Liver (tissue), 9 donors: ENCODE data around the gene WNT7B. TPM values are rescaled to one million over a fixed set of nuclear protein-coding genes. Genes with fewer than 3 reads are reported as not detected.

Experiments
- DNase-seq: peaks from one replicate; pipeline ENCODE4 v3.0.0-alpha.2; 2017; ENCODE audit warnings: low spot score
- H3K27ac ChIP-seq, 2 donors: one replicate each; pipeline ENCODE4 v1.7.0; 2013; ENCODE audit warnings: inconsistent platforms in 2 of 2, low read length in 2 of 2, control low read depth in 1 of 2, low read depth in 1 of 2, mild to moderate bottlenecking in 1 of 2
- H3K27me3 ChIP-seq, 4 donors: one replicate each; pipeline versions ENCODE4 v1.6.1 to v1.7.0; 2013; ENCODE audit warnings: low read length in 3 of 4, inconsistent platforms in 1 of 4, mild to moderate bottlenecking in 1 of 4, moderate library complexity in 1 of 4; ENCODE audit not compliant: control insufficient read depth in 4 of 4, insufficient read depth in 4 of 4
- H3K36me3 ChIP-seq, 4 donors: one replicate each; pipeline versions ENCODE4 v1.6.1 to v1.7.0; 2013; ENCODE audit warnings: low read length in 3 of 4, mild to moderate bottlenecking in 3 of 4, low read depth in 1 of 4, moderate library complexity in 1 of 4; ENCODE audit not compliant: control insufficient read depth in 4 of 4, insufficient read depth in 3 of 4
- H3K4me1 ChIP-seq, 4 donors: one replicate each; pipeline versions ENCODE4 v1.6.1 to v1.7.0; 2013; ENCODE audit warnings: low read length in 3 of 4, mild to moderate bottlenecking in 3 of 4, moderate library complexity in 1 of 4; ENCODE audit not compliant: control insufficient read depth in 4 of 4, insufficient read depth in 4 of 4
- H3K4me3 ChIP-seq, 3 donors: one replicate each; pipeline versions ENCODE4 v1.6.1 to v1.7.0; 2013; ENCODE audit warnings: low read length in 3 of 3, control low read depth in 1 of 3, low read depth in 1 of 3, mild to moderate bottlenecking in 1 of 3
- H3K9ac ChIP-seq, 2 donors: one replicate each; pipeline ENCODE4 v1.7.0; 2013; ENCODE audit warnings: low read length in 2 of 2, mild to moderate bottlenecking in 2 of 2, moderate library complexity in 2 of 2, control low read depth in 1 of 2, low read depth in 1 of 2
- H3K9me3 ChIP-seq, 4 donors: one replicate each; pipeline versions ENCODE4 v1.6.1 to v1.7.0; 2013; ENCODE audit warnings: low read length in 3 of 4; ENCODE audit not compliant: control insufficient read depth in 4 of 4
- ATF3 ChIP-seq: IDR thresholded peaks from 2 replicates; pipeline ENCODE4 v1.6.1; 2016; ENCODE audit warnings: antibody characterized with exemption
- CTCF ChIP-seq: fragments of 150-350 bp; IDR thresholded peaks from 2 replicates; pipeline ENCODE4 v1.5.1; 2017; ENCODE audit warnings: improper control_type of control experiment, low read depth, low read length; ENCODE audit not compliant: missing input control
- EGR1 ChIP-seq, 2 donors: IDR thresholded peaks; 2 replicates each; pipeline ENCODE4 v1.6.1; 2016 to 2018; ENCODE audit warnings: antibody characterized with exemption in 2 of 2, low read depth in 2 of 2
- FOXA1 ChIP-seq: IDR thresholded peaks from 2 replicates; pipeline ENCODE4 v1.6.1; 2016; ENCODE audit warnings: antibody characterized with exemption
- FOXA2 ChIP-seq: IDR thresholded peaks from 2 replicates; pipeline ENCODE4 v1.6.1; 2016; ENCODE audit warnings: antibody characterized with exemption
- GABPA ChIP-seq, 2 donors: IDR thresholded peaks in 1 of 2; conservative IDR thresholded peaks in 1 of 2; 2 replicates each; pipeline ENCODE4 v1.6.1; 2016; ENCODE audit warnings: antibody characterized with exemption in 2 of 2, mild to moderate bottlenecking in 1 of 2, moderate library complexity in 1 of 2
- HNF4A ChIP-seq, 2 donors: conservative IDR thresholded peaks; 2 replicates each; pipeline ENCODE4 v1.6.1; 2016; ENCODE audit warnings: antibody characterized with exemption in 2 of 2, mild to moderate bottlenecking in 2 of 2
- HNF4G ChIP-seq: IDR thresholded peaks from 2 replicates; pipeline ENCODE4 v1.6.1; 2016; ENCODE audit warnings: antibody characterized with exemption
- JUND ChIP-seq, 2 donors: IDR thresholded peaks; 2 replicates each; pipeline ENCODE4 v1.6.1; 2016; ENCODE audit warnings: antibody characterized with exemption in 2 of 2
- MAX ChIP-seq: IDR thresholded peaks from 2 replicates; pipeline ENCODE4 v1.6.1; 2016; ENCODE audit warnings: antibody characterized with exemption
- NR2F2 ChIP-seq: IDR thresholded peaks from 2 replicates; pipeline ENCODE4 v1.6.1; 2016; ENCODE audit warnings: antibody characterized with exemption
- RAD21 ChIP-seq, 2 donors: IDR thresholded peaks; 2 replicates each; pipeline ENCODE4 v1.6.1; 2016; ENCODE audit warnings: antibody characterized with exemption in 2 of 2, mild to moderate bottlenecking in 2 of 2
- REST ChIP-seq: IDR thresholded peaks from 2 replicates; pipeline ENCODE4 v1.6.1; 2016; ENCODE audit warnings: antibody characterized with exemption, mild to moderate bottlenecking
- RXRA ChIP-seq, 2 donors: IDR thresholded peaks; 2 replicates each; pipeline ENCODE4 v1.6.1; 2017 to 2018; ENCODE audit warnings: antibody characterized with exemption in 2 of 2, mild to moderate bottlenecking in 1 of 2
- SP1 ChIP-seq: IDR thresholded peaks from 2 replicates; pipeline ENCODE4 v1.6.1; 2018; ENCODE audit warnings: antibody characterized with exemption, mild to moderate bottlenecking
- TAF1 ChIP-seq: conservative IDR thresholded peaks from 2 replicates; pipeline ENCODE4 v1.6.1; 2016; ENCODE audit warnings: antibody characterized with exemption, mild to moderate bottlenecking
- ZBTB33 ChIP-seq: IDR thresholded peaks from 2 replicates; pipeline ENCODE4 v1.6.1; 2016; ENCODE audit warnings: antibody characterized with exemption
- WGBS: extraction: QIAGEN DNeasy Blood & Tissue Kit; methylation state at CpG from one replicate; pipeline ENCODE4 v1.1.7; 2013; 5-methylcytosine and 5-hydroxymethylcytosine counted together
- polyA plus RNA-seq, 2 donors: library from polyadenylated mRNA; stranded (reverse) in 1 of 2; unstranded in 1 of 2; fragments of 200-250 nt in 1 of 2; fragments of >200 nt in 1 of 2; fragmentation: Nextera tagmentation in 1 of 2; extraction: Ambion mirVana in 1 of 2; gene quantifications; one replicate each; pipeline versions ENCODE4 v1.2.1 to v1.2.3, GENCODE V29; 2013 to 2015
- total RNA-seq, 2 donors: library from RNA; depleted of rRNA; stranded (reverse); fragments of >200 nt; gene quantifications; one replicate each; pipeline ENCODE4 v1.2.3, GENCODE V29; 2014
- donor health status: healthy.
- donor health status: healthy.
- donor health status: healthy.
- donor health status: healthy.
- donor health status: healthy.

The WNT7B gene
- total and polyA plus RNA-seq, 4 donors, result 0.06 to 0.28 TPM; not detected in 2

- H3K27me3 ChIP-seq, result peaks cover 0 to 13% (median 2%) of the 10 kb centered on the region in 4 donors
- no peak overlapping the region for H3K27ac ChIP-seq
- TF ChIP-seq HNF4G, result no peak
- no peak for TF ChIP-seq FOXA2
- TF ChIP-seq ATF3, result no peak
- no peak for TF ChIP-seq REST
- no peak for TF ChIP-seq HNF4A (conservative IDR thresholded peaks at IDR 0.05)
- no peak for TF ChIP-seq GABPA (IDR thresholded peaks at IDR 0.05 in 1 of 2, conservative IDR thresholded peaks at IDR 0.05 in 1 of 2)
- TF ChIP-seq RAD21 (IDR thresholded peaks at IDR 0.05), result no peak
- no peak for TF ChIP-seq JUND (IDR thresholded peaks at IDR 0.05)
- no peak for TF ChIP-seq FOXA1
- no peak for TF ChIP-seq TAF1
- TF ChIP-seq RXRA (IDR thresholded peaks at IDR 0.05), result no peak
- no peak for TF ChIP-seq EGR1 (IDR thresholded peaks at IDR 0.05; ENCODE audit: low read depth in 2 of 2)
- no peak for TF ChIP-seq ZBTB33
- TF ChIP-seq NR2F2, result no peak
- TF ChIP-seq SP1, result no peak
- no peak for TF ChIP-seq MAX
- no peak for TF ChIP-seq CTCF
- DNase-seq, result no peak
- H3K4me1 ChIP-seq, result no peaks in the 10 kb centered on the region
- H3K9ac ChIP-seq, result no peak overlapping the region
- no peak overlapping the region for H3K4me3 ChIP-seq
- WGBS, result 17% methylated on average over 49 of the region's 49 CpGs
- H3K9me3 ChIP-seq, result no peaks in the 10 kb centered on the region
- H3K36me3 ChIP-seq, result no peaks in the 10 kb centered on the region
Measured at GRCh38 chr22:45880716-45881523, 96.0 kb downstream of the WNT7B start.
